GM10248 (cell line): ENCODE measurements around the gene MAP3K4.

ENCODE experiments used
- CTCF ChIA-PET: fragments of 300-600 bp; sonication (Branson Sonifier 250); formaldehyde crosslinking; extraction: SDS; loops from one replicate; lab custom pipeline; 2021; ENCODE audit warnings: antibody characterized with exemption; lab: Yijun Ruan, JAX
- POLR2A ChIA-PET: fragments of 350-650 bp; sonication (Branson Sonifier 250); formaldehyde crosslinking; extraction: SDS; loops from one replicate; lab custom pipeline; 2020; ENCODE audit warnings: antibody characterized with exemption; lab: Yijun Ruan, JAX
- DNase-seq: peaks from one replicate; pipeline ENCODE4 v3.0.0; 2012; ENCODE audit errors: extremely low spot score
- CTCF ChIP-seq: IDR thresholded peaks from 2 replicates; pipeline ENCODE4 v1.5.1; 2012; ENCODE audit warnings: mild to moderate bottlenecking, low read depth; ENCODE audit errors: extremely low read depth, missing control alignments, control extremely low read depth

MAP3K4 gene

GRCh38 chr6:161091972-161092701 lies 100.6 kb downstream of the MAP3K4 start:
- POLR2A ChIA-PET = no interaction called here
- TF ChIP-seq CTCF = no peak
- CTCF ChIA-PET = interaction anchor here (1.3 to 2.2 kb wide), 2 partner anchors 279 to 341 kb away, joined by 4 to 6 read pairs; no protein-coding TSS in a partner anchor
- no peak for DNase-seq

GRCh38 chr6:161094955-161095354 lies 103.4 kb downstream of the MAP3K4 start:
- ChIA-PET POLR2A (no interaction called here), CTCF (interaction anchor here (1.1 to 1.2 kb wide), 2 partner anchors 9 to 279 kb away, joined by 3 read pairs; no protein-coding TSS in a partner anchor)
- no peak for DNase-seq
- TF ChIP-seq CTCF = no peak

- ChIA-PET CTCF (interaction anchor here (1.1 kb wide), 1 partner anchor 278 kb away, joined by 3 read pairs; no protein-coding TSS in a partner anchor), POLR2A (no interaction called here)
- no peak for DNase-seq
- no peak for TF ChIP-seq CTCF
These were observed 104.3 kb downstream of the MAP3K4 start for GRCh38 chr6:161095916-161096315.

GRCh38 chr6:161100072-161100471 lies 108.5 kb downstream of the MAP3K4 start:
- POLR2A ChIA-PET = no interaction called here
- no peak for DNase-seq
- TF ChIP-seq CTCF = no peak
- CTCF ChIA-PET = no interaction called here

GRCh38 chr6:161101517-161101916 lies 109.9 kb downstream of the MAP3K4 start:
- CTCF ChIA-PET = interaction anchor here (1.0 to 1.4 kb wide), 3 partner anchors 10 to 171 kb away, joined by 3 read pairs; no protein-coding TSS in a partner anchor
- POLR2A ChIA-PET = no interaction called here
- TF ChIP-seq CTCF = peak; percentile 6
- DNase-seq = no peak

GRCh38 chr6:161103475-161103874 lies 111.9 kb downstream of the MAP3K4 start:
- no peak for TF ChIP-seq CTCF
- POLR2A ChIA-PET = no interaction called here
- CTCF ChIA-PET = no interaction called here
- no peak for DNase-seq
